BLaER1 treated with 17β-estradiol and CSF1 and Interleukin-3, amounts not matched to agents 10 nM and 100 nM (cell line): ENCODE data around the gene HYAL2.
"Not testable (repeated sequence)": the region's sequence is repeated elsewhere in the genome, so short reads cannot be mapped to it uniquely, and the experiment has no call there.

ENCODE experiments used
- H3K27ac ChIP-seq, 11 experiments: shearing (Covaris generic); formaldehyde crosslinking; 2 replicates each; pipeline ENCODE4 v1.8.1; 2022
- H3K27me3 ChIP-seq, 11 experiments: shearing (Covaris generic); formaldehyde crosslinking; 2 replicates each; pipeline ENCODE4 v1.8.1; 2022
- H3K36me3 ChIP-seq, 11 experiments: shearing (Covaris generic); formaldehyde crosslinking; 2 replicates each; pipeline ENCODE4 v1.8.1; 2022
- H3K4me1 ChIP-seq, 10 experiments: shearing (Covaris generic); formaldehyde crosslinking; 2 replicates each; pipeline ENCODE4 v1.8.1; 2022
- H3K4me2 ChIP-seq, 11 experiments: shearing (Covaris generic); formaldehyde crosslinking; 2 replicates each; pipeline ENCODE4 v1.8.1; 2022
- H3K4me3 ChIP-seq, 10 experiments: shearing (Covaris generic); formaldehyde crosslinking; 2 replicates each; pipeline ENCODE4 v1.8.1; 2022
- H3K9ac ChIP-seq, 11 experiments: shearing (Covaris generic); formaldehyde crosslinking; 2 replicates each; pipeline ENCODE4 v1.8.1; 2022
- H3K9me3 ChIP-seq, 11 experiments: shearing (Covaris generic); formaldehyde crosslinking; replicated peaks in 1 of 11; 2 replicates each; pipeline ENCODE4 v1.8.1; 2022
- H4K20me1 ChIP-seq, 11 experiments: shearing (Covaris generic); formaldehyde crosslinking; 2 replicates each; pipeline ENCODE4 v1.8.1; 2022
- Cebpa-rat ChIP-seq, 11 experiments: shearing (Covaris generic); IDR thresholded peaks; 2 replicates each; pipeline ENCODE4 v1.8.1; 2022

The HYAL2 gene

DNA sequence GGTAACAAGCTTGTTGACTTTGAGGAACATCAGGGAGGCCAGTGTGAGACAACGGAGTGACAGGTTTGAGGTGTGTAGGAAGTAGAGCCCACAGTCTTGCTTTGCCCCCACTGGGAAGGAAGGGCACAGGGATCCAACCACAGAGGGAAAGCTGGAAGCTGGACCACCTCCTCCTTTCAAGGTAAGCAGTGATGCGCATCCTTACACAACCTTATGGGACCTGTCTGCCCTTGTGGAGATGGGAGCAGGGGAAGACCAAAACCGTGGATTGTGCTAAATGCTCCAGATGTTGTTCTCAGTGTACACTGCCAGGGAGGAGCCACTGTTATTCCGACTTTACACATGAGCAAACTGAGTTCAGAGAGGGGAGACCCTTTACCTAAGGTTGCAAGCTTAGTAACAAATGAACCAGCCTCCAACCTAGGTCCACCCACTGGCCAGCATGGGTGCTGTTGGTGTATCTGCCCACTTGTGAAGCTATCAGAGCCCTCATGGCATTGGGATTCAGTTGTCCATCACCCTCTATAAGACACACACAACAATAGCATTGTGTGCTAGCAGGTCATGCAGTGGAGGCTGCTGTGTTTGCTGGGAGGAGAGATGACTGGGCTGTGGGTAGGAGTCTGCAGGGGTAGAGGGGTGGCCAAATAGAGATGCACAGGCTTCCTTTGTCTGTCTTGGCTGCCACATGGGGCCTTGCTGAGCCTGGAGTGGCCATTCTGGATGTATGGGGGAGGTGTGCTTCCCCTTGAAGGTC, 44.2 kb downstream of the HYAL2 start:
- Histone ChIP-seq H3K9ac (no peak overlapping the region), H3K4me1 (peaks cover 7 to 34% (median 22%) of the 10 kb centered on the region in 10 experiments; a peak in 18 of 20 replicates), H3K27me3 (peaks cover 59 to 66% (median 63%) of the 10 kb centered on the region in 11 experiments), H3K4me3 (no peak overlapping the region), H3K27ac (no peak overlapping the region), H3K36me3 (no peaks in the 10 kb centered on the region), H3K9me3 (no peaks in the 10 kb centered on the region), H4K20me1 (peaks cover 0 to 60% (median 36%) of the 10 kb centered on the region in 11 experiments; a peak in 14 of 22 replicates), H3K4me2 (no peak overlapping the region)
- TF ChIP-seq Cebpa-rat (IDR thresholded peaks at IDR 0.05) = no peak

DNA sequence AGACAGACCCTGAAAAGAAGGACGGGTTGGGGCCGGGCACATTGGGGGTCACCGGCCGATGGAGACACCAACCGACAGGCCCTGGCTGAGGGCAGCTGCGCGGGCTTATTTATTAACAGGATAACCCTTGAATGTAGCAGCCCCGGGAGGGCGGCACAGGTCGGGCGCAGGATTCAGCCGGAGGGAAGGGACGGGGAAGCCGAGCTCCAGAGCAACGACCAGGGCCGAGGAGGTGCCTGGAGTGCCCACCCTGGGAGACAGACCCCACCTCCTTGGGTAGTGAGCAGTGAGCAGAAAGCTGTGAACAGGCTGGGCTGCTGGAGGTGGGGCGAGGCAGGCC, 45.8 kb downstream of the HYAL2 start:
- peaks cover 65 to 72% (median 68%) of the 10 kb centered on the region in 11 experiments for H3K27me3 ChIP-seq

DNA sequence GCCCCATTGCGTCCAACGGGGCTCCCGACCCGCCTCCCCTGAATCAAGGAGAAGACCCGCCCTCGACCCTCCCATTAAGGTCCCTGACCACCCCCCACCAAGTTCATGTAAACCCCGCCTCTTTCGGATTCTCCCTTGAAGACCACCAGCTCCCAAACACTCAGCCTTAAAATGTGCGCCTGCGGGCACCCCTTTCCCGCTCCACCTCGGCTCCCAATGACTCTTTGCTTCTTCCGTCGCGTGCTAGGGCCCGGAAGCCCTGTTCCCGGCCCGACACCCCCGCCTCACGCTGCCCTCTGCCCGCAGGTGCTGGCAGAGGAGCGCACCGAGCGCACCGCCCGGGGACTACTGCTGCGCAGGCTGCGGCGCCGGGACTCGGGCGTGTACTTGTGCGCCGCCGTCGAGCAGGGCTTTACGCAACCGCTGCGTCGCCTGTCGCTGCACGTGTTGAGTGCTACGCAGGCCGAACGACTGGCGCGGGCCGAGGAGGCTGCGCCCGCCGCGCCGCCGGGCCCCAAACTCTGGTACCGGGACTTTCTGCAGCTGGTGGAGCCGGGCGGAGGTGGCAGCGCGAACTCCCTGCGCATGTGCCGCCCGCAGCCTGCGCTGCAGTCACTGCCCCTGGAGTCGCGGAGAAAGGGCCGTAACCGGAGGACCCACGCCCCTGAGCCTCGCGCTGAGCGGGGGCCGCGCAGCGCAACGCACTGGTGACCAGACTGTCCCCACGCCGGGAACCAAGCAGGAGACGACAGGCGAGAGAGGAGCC, 46.4 kb downstream of the HYAL2 start:
- Histone ChIP-seq H3K4me2 (peak overlapping the region in 10 of 11 experiments; percentile 4 to 55 (median 48); a peak in 19 of 22 replicates), H3K4me3 (peak overlapping the region in 5 of 10 experiments; percentile 13 to 31 (median 19); a peak in 5 of 20 replicates), H3K4me1 (peaks cover 7 to 38% (median 28%) of the 10 kb centered on the region in 10 experiments; a peak in 18 of 20 replicates)

More for the DNA sequence above, 45.8 kb downstream of the HYAL2 start:
- Histone ChIP-seq H3K4me2 (peak overlapping the region in 2 of 11 experiments; percentile 27 to 46; a peak in 1 of 22 replicates), H3K4me3 (no peak overlapping the region), H3K9ac (no peak overlapping the region), H4K20me1 (peaks cover 0 to 62% (median 36%) of the 10 kb centered on the region in 11 experiments; a peak in 14 of 22 replicates), H3K9me3 (no peaks in the 10 kb centered on the region), H3K4me1 (peaks cover 7 to 38% (median 28%) of the 10 kb centered on the region in 10 experiments; a peak in 18 of 20 replicates), H3K27ac (no peak overlapping the region), H3K36me3 (no peaks in the 10 kb centered on the region)
- no peak for TF ChIP-seq Cebpa-rat (IDR thresholded peaks at IDR 0.05)

GRCh38 chr3:50275141-50275995, 47.2 kb downstream of the HYAL2 start:
- Histone ChIP-seq H3K36me3 (no peaks in the 10 kb centered on the region), H3K4me1 (peaks cover 7 to 39% (median 28%) of the 10 kb centered on the region in 10 experiments; a peak in 17 of 20 replicates), H4K20me1 (peaks cover 0 to 62% (median 36%) of the 10 kb centered on the region in 11 experiments; a peak in 14 of 22 replicates), H3K9me3 (no peaks in the 10 kb centered on the region), H3K4me2 (peak overlapping the region; percentile 26 to 65 (median 48); a peak in 19 of 22 replicates), H3K27ac (no peak overlapping the region), H3K27me3 (peaks cover 65 to 72% (median 68%) of the 10 kb centered on the region in 11 experiments), H3K4me3 (peak overlapping the region in 6 of 10 experiments; percentile 19 to 48 (median 26); a peak in 8 of 20 replicates), H3K9ac (0 out of 22 replicates have a peak overlapping the region, but pooled peaks of 1 of the 11 experiments have one; percentile 7)
- no peak for TF ChIP-seq Cebpa-rat (IDR thresholded peaks at IDR 0.05)

More for the DNA sequence above, 46.4 kb downstream of the HYAL2 start:
- Histone ChIP-seq H3K36me3 (no peaks in the 10 kb centered on the region), H3K27ac (no peak overlapping the region), H3K9me3 (no peaks in the 10 kb centered on the region), H3K27me3 (peaks cover 65 to 72% (median 68%) of the 10 kb centered on the region in 11 experiments), H4K20me1 (peaks cover 0 to 62% (median 36%) of the 10 kb centered on the region in 11 experiments; a peak in 14 of 22 replicates), H3K9ac (no peak overlapping the region)
- TF ChIP-seq Cebpa-rat (IDR thresholded peaks at IDR 0.05) = no peak

DNA sequence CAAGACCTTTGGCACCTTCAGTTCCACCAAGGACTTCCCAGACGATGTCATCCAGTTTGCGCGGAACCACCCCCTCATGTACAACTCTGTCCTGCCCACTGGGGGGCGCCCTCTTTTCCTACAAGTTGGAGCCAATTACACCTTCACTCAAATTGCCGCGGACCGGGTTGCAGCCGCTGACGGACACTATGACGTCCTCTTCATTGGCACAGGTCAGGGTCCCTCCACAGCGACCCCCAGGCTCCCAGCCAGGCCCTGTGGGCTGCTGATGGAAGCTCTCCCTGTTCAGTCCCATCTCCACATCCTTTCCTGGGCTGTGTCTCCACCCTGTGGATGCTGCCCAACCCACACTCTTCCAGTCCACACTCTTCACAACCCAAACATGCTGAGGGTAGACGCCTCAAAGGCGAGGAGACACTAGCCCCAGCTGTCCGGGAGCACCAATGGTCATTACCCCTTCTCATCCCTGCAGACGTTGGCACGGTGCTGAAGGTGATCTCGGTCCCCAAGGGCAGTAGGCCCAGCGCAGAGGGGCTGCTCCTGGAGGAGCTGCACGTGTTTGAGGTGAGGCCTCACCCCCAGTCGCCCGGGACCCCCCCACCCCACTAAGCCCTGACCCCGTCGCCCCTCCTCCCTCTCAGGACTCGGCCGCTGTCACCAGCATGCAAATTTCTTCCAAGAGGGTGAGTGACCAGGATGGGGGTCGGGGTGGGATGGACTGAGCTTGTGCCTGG, 48.0 kb downstream of the HYAL2 start:
- peaks cover 0 to 68% (median 36%) of the 10 kb centered on the region in 11 experiments; a peak in 14 of 22 replicates for H4K20me1 ChIP-seq
- no peak for TF ChIP-seq Cebpa-rat (IDR thresholded peaks at IDR 0.05)
- no peaks in the 10 kb centered on the region for H3K36me3 ChIP-seq
- H3K27me3 ChIP-seq = peaks cover 65 to 71% (median 68%) of the 10 kb centered on the region in 11 experiments
- H3K4me3 ChIP-seq = peak overlapping the region in 1 of 10 experiments; percentile 48; a peak in 2 of 20 replicates
- H3K9me3 ChIP-seq = no peaks in the 10 kb centered on the region
- H3K4me2 ChIP-seq = peak overlapping the region in 8 of 11 experiments; percentile 23 to 82 (median 58); a peak in 11 of 22 replicates
- no peak overlapping the region for H3K9ac ChIP-seq
- H3K4me1 ChIP-seq = peaks cover 8 to 45% (median 31%) of the 10 kb centered on the region in 10 experiments; a peak in 18 of 20 replicates
- H3K27ac ChIP-seq = no peak overlapping the region

DNA sequence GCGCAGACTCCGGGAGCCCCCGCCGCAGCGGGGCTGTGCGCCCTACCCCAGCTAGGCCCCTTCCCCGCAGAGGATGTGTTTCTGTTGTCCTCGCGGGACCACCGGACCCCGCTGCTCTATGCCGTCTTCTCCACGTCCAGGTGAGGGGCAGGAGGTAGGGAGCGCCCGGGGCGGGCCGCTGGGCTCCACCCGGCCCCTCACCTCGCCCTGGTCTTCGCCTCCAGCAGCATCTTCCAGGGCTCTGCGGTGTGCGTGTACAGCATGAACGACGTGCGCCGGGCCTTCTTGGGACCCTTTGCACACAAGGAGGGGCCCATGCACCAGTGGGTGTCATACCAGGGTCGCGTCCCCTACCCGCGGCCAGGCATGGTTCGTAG, 48.9 kb downstream of the HYAL2 start:
- H3K27me3 ChIP-seq = peaks cover 59 to 71% (median 68%) of the 10 kb centered on the region in 11 experiments
- TF ChIP-seq Cebpa-rat (IDR thresholded peaks at IDR 0.05) = no peak

GRCh38 chr3:50272911-50273688, 49.4 kb downstream of the HYAL2 start:
- H3K9ac ChIP-seq = peak overlapping the region in 6 of 11 experiments; percentile 7 to 35 (median 16); a peak in 3 of 22 replicates
- H3K4me3 ChIP-seq = peak overlapping the region in 5 of 10 experiments; percentile 23 to 51 (median 44); a peak in 9 of 20 replicates
- TF ChIP-seq Cebpa-rat (IDR thresholded peaks at IDR 0.05) = no peak
- no peak overlapping the region for H3K27ac ChIP-seq
- no peaks in the 10 kb centered on the region for H3K36me3 ChIP-seq
- peaks cover 0 to 62% (median 30%) of the 10 kb centered on the region in 11 experiments; a peak in 14 of 22 replicates for H4K20me1 ChIP-seq
- H3K27me3 ChIP-seq = peaks cover 59 to 71% (median 68%) of the 10 kb centered on the region in 11 experiments
- peaks cover 13 to 57% (median 40%) of the 10 kb centered on the region in 10 experiments; a peak in 18 of 20 replicates for H3K4me1 ChIP-seq
- no peaks in the 10 kb centered on the region for H3K9me3 ChIP-seq
- H3K4me2 ChIP-seq = peak overlapping the region; percentile 54 to 87 (median 78)

More for the DNA sequence above, 48.9 kb downstream of the HYAL2 start:
- Histone ChIP-seq H3K27ac (no peak overlapping the region), H4K20me1 (peaks cover 0 to 62% (median 35%) of the 10 kb centered on the region in 11 experiments; a peak in 14 of 22 replicates), H3K9me3 (no peaks in the 10 kb centered on the region), H3K4me1 (peaks cover 13 to 53% (median 39%) of the 10 kb centered on the region in 10 experiments; a peak in 18 of 20 replicates), H3K4me3 (peak overlapping the region in 2 of 10 experiments; percentile 40 to 45; a peak in 2 of 20 replicates), H3K4me2 (peak overlapping the region in 10 of 11 experiments; percentile 54 to 87 (median 77); a peak in 15 of 22 replicates), H3K36me3 (no peaks in the 10 kb centered on the region), H3K9ac (no peak overlapping the region)

- not testable (repeated sequence) for H3K9ac ChIP-seq, H3K4me3 ChIP-seq, H3K27ac ChIP-seq, H3K36me3 ChIP-seq, H3K9me3 ChIP-seq
- Histone ChIP-seq H3K4me1 (peaks cover 13 to 63% (median 42%) of the 10 kb centered on the region in 10 experiments; a peak in 18 of 20 replicates), H4K20me1 (peaks cover 0 to 63% (median 28%) of the 10 kb centered on the region in 11 experiments; a peak in 15 of 22 replicates), H3K27me3 (peaks cover 59 to 71% (median 68%) of the 10 kb centered on the region in 11 experiments), H3K4me2 (peak overlapping the region in 10 of 11 experiments; percentile 66 to 87 (median 78); a peak in 13 of 22 replicates)
Observed at GRCh38 chr3:50272538-50272910, 50.0 kb downstream of the HYAL2 start.
